ENCODE data around the gene OR1D5.

GRCh38 chr17:3029213-3029913 lies 34.0 kb downstream of the OR1D5 start:
- TF ChIP-seq CTCF (IDR thresholded peaks at IDR 0.05 in 8 of 11, conservative IDR thresholded peaks at IDR 0.05 in 3 of 11) (no peak), POLR2AphosphoS5 (IDR thresholded peaks at IDR 0.05) (no peak)

Measured in spleen (tissue), 7 donors.